DND-41 (cell line): ENCODE results near the gene NEDD4L.

Source experiments
- ATAC-seq: fragments of 200-7000 bp; cut with Tn5 transposase; 3 replicates; pipeline ENCODE4 v1.9.1; 2021; ENCODE audit warnings: low read depth; ENCODE audit not compliant: insufficient read depth
- DNase-seq: peaks from one replicate; pipeline ENCODE4 v3.0.0-alpha.2; 2020
- H2AFZ ChIP-seq: 2 replicates; pipeline ENCODE4 v1.6.0; 2012; ENCODE audit warnings: low read depth, low read length
- H3K27ac ChIP-seq: 2 replicates; pipeline ENCODE4 v1.5.1; 2012; ENCODE audit warnings: low read length, inconsistent platforms
- H3K27me3 ChIP-seq: fragments of 200-600 bp; sonication (generic); 2 replicates; pipeline ENCODE4 v1.6.0; 2012; ENCODE audit warnings: low read length, mild to moderate bottlenecking, inconsistent platforms; ENCODE audit not compliant: insufficient read depth, poor library complexity
- H3K36me3 ChIP-seq: 2 replicates; pipeline ENCODE4 v1.5.1; 2012; ENCODE audit warnings: low read length, inconsistent platforms; ENCODE audit not compliant: insufficient read depth
- H3K4me1 ChIP-seq: 2 replicates; pipeline ENCODE4 v1.5.1; 2012; ENCODE audit warnings: mild to moderate bottlenecking, low read length; ENCODE audit not compliant: insufficient read depth
- H3K4me2 ChIP-seq: 2 replicates; pipeline ENCODE4 v1.6.0; 2012; ENCODE audit warnings: mild to moderate bottlenecking, moderate library complexity, low read length, inconsistent platforms; ENCODE audit not compliant: insufficient read depth
- H3K4me3 ChIP-seq, 2 experiments: fragments of 200-600 bp in 1 of 2; shearing (Covaris generic) in 1 of 2; 2 replicates each; pipeline ENCODE4 v1.5.1; 2012 to 2016; ENCODE audit warnings: inconsistent platforms in 2 of 2, low read length in 2 of 2, mild to moderate bottlenecking in 2 of 2, low read depth in 1 of 2, moderate library complexity in 1 of 2
- H3K79me2 ChIP-seq: 2 replicates; pipeline ENCODE4 v1.6.0; 2012; ENCODE audit warnings: low read length, inconsistent platforms; ENCODE audit not compliant: insufficient read depth
- H3K9ac ChIP-seq: 2 replicates; pipeline ENCODE4 v1.6.0; 2012; ENCODE audit warnings: low read depth, mild to moderate bottlenecking, inconsistent platforms, low read length, moderate library complexity
- H3K9me3 ChIP-seq: 2 replicates; pipeline ENCODE4 v1.5.1; 2012; ENCODE audit warnings: low read length, moderate library complexity, mild to moderate bottlenecking, inconsistent platforms; ENCODE audit not compliant: insufficient read depth, severe bottlenecking
- H4K20me1 ChIP-seq: 2 replicates; pipeline ENCODE4 v1.6.0; 2012; ENCODE audit warnings: low read length; ENCODE audit not compliant: insufficient read depth
- CTCF ChIP-seq: IDR thresholded peaks from 2 replicates; pipeline ENCODE4 v1.5.1; 2012; ENCODE audit warnings: borderline replicate concordance, low read length, moderate library complexity, mild to moderate bottlenecking; ENCODE audit not compliant: poor library complexity, severe bottlenecking; ENCODE audit errors: extremely low read depth
- EZH2 ChIP-seq: IDR thresholded peaks from 3 replicates; pipeline ENCODE4 v1.6.1; 2012; ENCODE audit warnings: borderline replicate concordance, low read depth, mild to moderate bottlenecking, moderate library complexity, low read length, inconsistent platforms; ENCODE audit not compliant: severe bottlenecking

The NEDD4L gene

GRCh38 chr18:58033216-58033615, 10.8 kb upstream of the NEDD4L start:
- H3K36me3 ChIP-seq: no peaks in the 10 kb centered on the region
- no peaks in the 10 kb centered on the region for H3K4me1 ChIP-seq
- H3K4me3 ChIP-seq: no peak overlapping the region
- peaks cover 6% of the 10 kb centered on the region for H3K27me3 ChIP-seq
- no peak overlapping the region for H2AFZ ChIP-seq
- no peaks in the 10 kb centered on the region for H4K20me1 ChIP-seq
- no peaks in the 10 kb centered on the region for H3K9me3 ChIP-seq
- H3K27ac ChIP-seq: no peak overlapping the region
- H3K9ac ChIP-seq: no peak overlapping the region
- H3K79me2 ChIP-seq: no peaks in the 10 kb centered on the region
- no peak for TF ChIP-seq EZH2
- TF ChIP-seq CTCF: no peak
- ATAC-seq (no peak), DNase-seq (no peak)
- H3K4me2 ChIP-seq: no peak overlapping the region

- H3K4me3 ChIP-seq: no peak overlapping the region
- no peak overlapping the region for H3K27ac ChIP-seq
- no peaks in the 10 kb centered on the region for H3K9me3 ChIP-seq
- H3K79me2 ChIP-seq: no peaks in the 10 kb centered on the region
- H3K27me3 ChIP-seq: peaks cover 6% of the 10 kb centered on the region
- no peak overlapping the region for H3K4me2 ChIP-seq
- TF ChIP-seq EZH2: no peak
- no peak for TF ChIP-seq CTCF
- no peak overlapping the region for H3K9ac ChIP-seq
- DNase-seq (no peak), ATAC-seq (no peak)
- no peak overlapping the region for H2AFZ ChIP-seq
- H4K20me1 ChIP-seq: no peaks in the 10 kb centered on the region
- no peaks in the 10 kb centered on the region for H3K36me3 ChIP-seq
- H3K4me1 ChIP-seq: no peaks in the 10 kb centered on the region
These were observed 9.7 kb upstream of the NEDD4L start for GRCh38 chr18:58034370-58034769.

- Histone ChIP-seq H3K9me3 (no peaks in the 10 kb centered on the region), H3K36me3 (no peaks in the 10 kb centered on the region), H4K20me1 (no peaks in the 10 kb centered on the region), H3K9ac (no peak overlapping the region), H3K4me2 (no peak overlapping the region), H3K4me3 (no peak overlapping the region), H3K27me3 (peaks cover 2% of the 10 kb centered on the region), H2AFZ (no peak overlapping the region), H3K4me1 (no peaks in the 10 kb centered on the region), H3K27ac (no peak overlapping the region), H3K79me2 (no peaks in the 10 kb centered on the region)
- TF ChIP-seq EZH2 (no peak), CTCF (no peak)
- ATAC-seq (no peak), DNase-seq (no peak)
These were observed 6.9 kb upstream of the NEDD4L start for GRCh38 chr18:58037163-58037562.

GRCh38 chr18:58038063-58038462, 6.0 kb upstream of the NEDD4L start:
- Histone ChIP-seq H3K27ac (no peak overlapping the region), H3K36me3 (no peaks in the 10 kb centered on the region), H3K4me1 (peaks cover 6% of the 10 kb centered on the region), H2AFZ (no peak overlapping the region), H3K27me3 (peaks cover 2% of the 10 kb centered on the region), H3K4me3 (no peak overlapping the region), H3K9me3 (no peaks in the 10 kb centered on the region), H4K20me1 (no peaks in the 10 kb centered on the region), H3K9ac (no peak overlapping the region), H3K79me2 (no peaks in the 10 kb centered on the region), H3K4me2 (no peak overlapping the region)
- DNase-seq (no peak), ATAC-seq (no peak)
- TF ChIP-seq CTCF (no peak), EZH2 (no peak)
